ENCODE data around the gene CLDN1.

- TF ChIP-seq, protein P1, sequence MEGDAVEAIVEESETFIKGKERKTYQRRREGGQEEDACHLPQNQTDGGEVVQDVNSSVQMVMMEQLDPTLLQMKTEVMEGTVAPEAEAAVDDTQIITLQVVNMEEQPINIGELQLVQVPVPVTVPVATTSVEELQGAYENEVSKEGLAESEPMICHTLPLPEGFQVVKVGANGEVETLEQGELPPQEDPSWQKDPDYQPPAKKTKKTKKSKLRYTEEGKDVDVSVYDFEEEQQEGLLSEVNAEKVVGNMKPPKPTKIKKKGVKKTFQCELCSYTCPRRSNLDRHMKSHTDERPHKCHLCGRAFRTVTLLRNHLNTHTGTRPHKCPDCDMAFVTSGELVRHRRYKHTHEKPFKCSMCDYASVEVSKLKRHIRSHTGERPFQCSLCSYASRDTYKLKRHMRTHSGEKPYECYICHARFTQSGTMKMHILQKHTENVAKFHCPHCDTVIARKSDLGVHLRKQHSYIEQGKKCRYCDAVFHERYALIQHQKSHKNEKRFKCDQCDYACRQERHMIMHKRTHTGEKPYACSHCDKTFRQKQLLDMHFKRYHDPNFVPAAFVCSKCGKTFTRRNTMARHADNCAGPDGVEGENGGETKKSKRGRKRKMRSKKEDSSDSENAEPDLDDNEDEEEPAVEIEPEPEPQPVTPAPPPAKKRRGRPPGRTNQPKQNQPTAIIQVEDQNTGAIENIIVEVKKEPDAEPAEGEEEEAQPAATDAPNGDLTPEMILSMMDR (IDR thresholded peaks at IDR 0.05), result no peak
- TF ChIP-seq POLR2A (IDR thresholded peaks at IDR 0.05) (no peak), EP300 (IDR thresholded peaks at IDR 0.05) (no peak)
These were observed 24.3 kb upstream of the CLDN1 start for GRCh38 chr3:190346541-190346940.
